Measurements from ENCODE around the gene PPP2R2C. TPM values are rescaled to one million over a fixed set of nuclear protein-coding genes. Genes with fewer than 3 reads are reported as not detected.

PPP2R2C gene
- total RNA-seq, 1 experiment from 2014 or later: 26.7 TPM

GRCh38 chr4:6359536-6360308 is 112.7 kb downstream of the PPP2R2C start:
- Histone ChIP-seq H3K9me3 (ENCODE audit: control insufficient read depth, insufficient read depth, low read depth, low read length) (no peaks in the 10 kb centered on the region), H3K4me3 (ENCODE audit: low read depth in 2 of 2, low read length in 2 of 2) (no peak overlapping the region), H3K36me3 (ENCODE audit: control insufficient read depth, insufficient read depth, low read length) (no peaks in the 10 kb centered on the region), H3K4me1 (ENCODE audit: control insufficient read depth, insufficient read depth, low read length) (no peaks in the 10 kb centered on the region), H3K27me3 (ENCODE audit: control insufficient read depth, insufficient read depth, low read length) (no peaks in the 10 kb centered on the region), H3K27ac (ENCODE audit: low read length) (no peak overlapping the region)
- DNase-seq (ENCODE audit: low read depth, low spot score) (no peak), ATAC-seq (no peak)
- ChIA-PET POLR2A (no interaction called here), CTCF (interaction anchor here (0.6 to 0.7 kb wide), 2 partner anchors 95 to 98 kb away, joined by 4 to 6 read pairs; no protein-coding TSS in a partner anchor)
- in situ Hi-C loops (cut with HindIII; ENCODE audit: low pct_unique_long_range_greater_than_20kb, low sequenced_read_pairs): no loop called here
- TF ChIP-seq SIN3A (IDR thresholded peaks at IDR 0.05; ENCODE audit: borderline replicate concordance, insufficient read depth, low read depth, low read length): no peak
- TF ChIP-seq REST (IDR thresholded peaks at IDR 0.05; ENCODE audit: insufficient read depth in 1 of 2, low read depth in 2 of 2, low read length in 1 of 2): no peak
- TF ChIP-seq TCF7L2 (IDR thresholded peaks at IDR 0.05; ENCODE audit: low read depth, low read length): no peak
- no peak for TF ChIP-seq CTCF (IDR thresholded peaks at IDR 0.05)
- no peak for TF ChIP-seq POLR2AphosphoS5 (IDR thresholded peaks at IDR 0.05; ENCODE audit: low read depth, low read length)
- intact Hi-C loops (cut with micrococcal nuclease; ENCODE audit: unreplicated experiment): no loop called here
- no TSS peak for BruUV-seq (replicated peaks)

- DNase-seq (ENCODE audit: low read depth, low spot score): no peak
- Histone ChIP-seq H3K36me3 (ENCODE audit: control insufficient read depth, insufficient read depth, low read length) (no peaks in the 10 kb centered on the region), H3K27me3 (ENCODE audit: control insufficient read depth, insufficient read depth, low read length) (no peaks in the 10 kb centered on the region), H3K27ac (ENCODE audit: low read length) (no peak overlapping the region), H3K9me3 (ENCODE audit: control insufficient read depth, insufficient read depth, low read depth, low read length) (no peaks in the 10 kb centered on the region), H3K4me1 (ENCODE audit: control insufficient read depth, insufficient read depth, low read length) (no peaks in the 10 kb centered on the region), H3K4me3 (ENCODE audit: low read depth in 2 of 2, low read length in 2 of 2) (no peak overlapping the region)
- BruUV-seq (replicated peaks): no TSS peak
- POLR2A ChIA-PET: no interaction called here
- no peak for ATAC-seq
- in situ Hi-C loops (cut with HindIII; ENCODE audit: low pct_unique_long_range_greater_than_20kb, low sequenced_read_pairs): no loop called here
- TF ChIP-seq SIN3A (IDR thresholded peaks at IDR 0.05; ENCODE audit: borderline replicate concordance, insufficient read depth, low read depth, low read length) (no peak), POLR2AphosphoS5 (IDR thresholded peaks at IDR 0.05; ENCODE audit: low read depth, low read length) (no peak), CTCF (IDR thresholded peaks at IDR 0.05) (no peak), REST (IDR thresholded peaks at IDR 0.05; ENCODE audit: insufficient read depth in 1 of 2, low read depth in 2 of 2, low read length in 1 of 2) (no peak), TCF7L2 (IDR thresholded peaks at IDR 0.05; ENCODE audit: low read depth, low read length) (no peak)
- intact Hi-C loops (cut with micrococcal nuclease; ENCODE audit: unreplicated experiment): no loop called here
- CTCF ChIA-PET: no interaction called here
Observed at GRCh38 chr4:6357476-6357875, 114.9 kb downstream of the PPP2R2C start.
